GM19023 (cell line): Measurements from ENCODE around the gene OR1E2.
"Not testable (repeated sequence)": the region's sequence is repeated elsewhere in the genome, so short reads cannot be mapped to it uniquely, and the experiment has no call there.

ENCODE experiments used
- ATAC-seq: cut with Tn5 transposase; IDR thresholded peaks from one replicate; pipeline ENCODE4 v1.9.1; 2021; ENCODE audit warnings: mild to moderate bottlenecking, moderate library complexity; ENCODE audit not compliant: unreplicated experiment

The OR1E2 gene

GRCh38 chr17:3400055-3400454, 33.6 kb downstream of the OR1E2 start:
- ATAC-seq: no peak

- no peak for ATAC-seq
These were observed 35.3 kb downstream of the OR1E2 start, which contains the start of gene OR1E1 for GRCh38 chr17:3398310-3398709. Gene OR1E1 (minus strand): TSS chr17:3398410. CDS start chr17:3398410, 0 bp downstream.

GRCh38 chr17:3397801-3398200, 35.8 kb downstream of the OR1E2 start:
- not testable (repeated sequence) for ATAC-seq

- no peak for ATAC-seq
These were observed 43.9 kb downstream of the OR1E2 start for GRCh38 chr17:3389791-3390190.

GRCh38 chr17:3385869-3386816, 47.5 kb downstream of the OR1E2 start, which contains the start of gene OR3A2:
Gene OR3A2 (minus strand): TSS chr17:3386308.
- ATAC-seq: no peak
